ENCODE results near the gene DCAF7.

The DCAF7 gene

GRCh38 chr17:63525190-63525946, 24.9 kb upstream of the DCAF7 start:
- no peak for DNase-seq

- DNase-seq = no peak
Observed at GRCh38 chr17:63526861-63527260, 23.4 kb upstream of the DCAF7 start.

- no peak for DNase-seq
Observed at GRCh38 chr17:63528183-63528582, 22.1 kb upstream of the DCAF7 start.

- DNase-seq = no peak
Observed at GRCh38 chr17:63529711-63530556, 20.3 kb upstream of the DCAF7 start.

GRCh38 chr17:63530557-63531021, 19.7 kb upstream of the DCAF7 start:
- DNase-seq = no peak

- no peak for DNase-seq
Observed at GRCh38 chr17:63531022-63531965, 19.0 kb upstream of the DCAF7 start.

- DNase-seq = no peak
Observed at GRCh38 chr17:63533433-63534077, 16.7 kb upstream of the DCAF7 start.

- no peak for DNase-seq
Observed at GRCh38 chr17:63534078-63534570, 16.2 kb upstream of the DCAF7 start.

GRCh38 chr17:63534816-63535455, 15.3 kb upstream of the DCAF7 start:
- DNase-seq = no peak

- DNase-seq = no peak
Observed at GRCh38 chr17:63535640-63536039, 14.6 kb upstream of the DCAF7 start.

- DNase-seq = no peak
Observed at GRCh38 chr17:63537001-63537400, 13.3 kb upstream of the DCAF7 start.

- DNase-seq = no peak
Observed at GRCh38 chr17:63537991-63538692, 12.1 kb upstream of the DCAF7 start.

GRCh38 chr17:63538693-63539595, 11.3 kb upstream of the DCAF7 start:
- no peak for DNase-seq

GRCh38 chr17:63540590-63540989, 9.7 kb upstream of the DCAF7 start:
- DNase-seq = no peak

- DNase-seq = no peak
Observed at GRCh38 chr17:63542218-63542545, 8.1 kb upstream of the DCAF7 start.

GRCh38 chr17:63542942-63543821, 7.1 kb upstream of the DCAF7 start:
- DNase-seq = no peak

GRCh38 chr17:63543822-63544420, 6.4 kb upstream of the DCAF7 start:
- no peak for DNase-seq

- no peak for DNase-seq
Observed at GRCh38 chr17:63544467-63545301, 5.6 kb upstream of the DCAF7 start.

Measured in AML-193 (cell line).